Endothelial cell (in vitro differentiated cells): Measurements from ENCODE around the gene GALNT13. TPM values are rescaled to one million over a fixed set of nuclear protein-coding genes. Genes with fewer than 3 reads are reported as not detected.

ENCODE experiments used
- DNase-seq: peaks from one replicate; pipeline ENCODE4 v3.0.0; 2021; ENCODE audit warnings: low spot score
- H3K27ac Mint-ChIP-seq: one replicate; pipeline ENCODE4 v1.8.0; 2021; ENCODE audit warnings: mixed read lengths, inconsistent platforms; ENCODE audit not compliant: unreplicated experiment
- H3K27me3 Mint-ChIP-seq: one replicate; pipeline ENCODE4 v1.8.0; 2021; ENCODE audit warnings: mild to moderate bottlenecking, moderate library complexity, mixed read lengths, inconsistent platforms; ENCODE audit not compliant: unreplicated experiment
- H3K36me3 Mint-ChIP-seq: one replicate; pipeline ENCODE4 v1.8.0; 2021; ENCODE audit warnings: mild to moderate bottlenecking, low read depth, mixed read lengths, inconsistent platforms; ENCODE audit not compliant: unreplicated experiment
- H3K4me1 Mint-ChIP-seq: one replicate; pipeline ENCODE4 v1.8.0; 2021; ENCODE audit warnings: mild to moderate bottlenecking, mixed read lengths, inconsistent platforms; ENCODE audit not compliant: unreplicated experiment
- H3K4me3 Mint-ChIP-seq: one replicate; pipeline ENCODE4 v1.8.0; 2021; ENCODE audit warnings: mild to moderate bottlenecking, mixed read lengths, inconsistent platforms; ENCODE audit not compliant: unreplicated experiment
- H3K9me3 Mint-ChIP-seq: one replicate; pipeline ENCODE4 v1.8.0; 2021; ENCODE audit warnings: mixed read lengths, inconsistent platforms; ENCODE audit not compliant: unreplicated experiment
- total RNA-seq: library from RNA; stranded (reverse); fragmentation: NEBNext Ultra II Directional; extraction: Animal tissue kit (Norgen Biotek cat#: 25700); gene quantifications from one replicate; pipeline ENCODE4 v1.2.1, GENCODE V29; 2021; ENCODE audit not compliant: unreplicated experiment
- TF ChIP-seq, protein P1 (sequence below): fragments of 200-600 bp; sonication (generic); IDR thresholded peaks from one replicate; pipeline ENCODE4 v1.5.0; 2021; ENCODE audit warnings: antibody characterized with exemption; ENCODE audit not compliant: unreplicated experiment

GALNT13 gene
- total RNA-seq, 1 donor from 2014 or later: 26.3 TPM

DNA sequence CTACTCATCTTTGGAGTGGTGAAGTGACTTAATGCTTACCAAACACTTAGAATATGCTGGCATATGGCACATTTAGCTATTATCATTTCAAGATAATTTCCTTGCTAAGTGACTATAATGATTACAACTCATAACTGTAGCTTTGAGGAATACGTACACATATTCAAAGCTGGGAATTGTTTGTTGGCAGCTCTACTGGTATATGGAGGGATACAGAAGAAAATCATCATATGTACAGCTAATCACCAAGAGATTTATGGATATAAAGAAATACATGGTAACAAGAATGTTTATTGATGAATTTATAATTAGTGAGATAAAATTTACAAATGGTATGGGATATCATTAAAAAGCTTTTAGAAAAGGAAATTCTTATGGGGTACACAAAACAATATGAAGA lies 207.2 kb downstream of the GALNT13 start:
- Mint-ChIP-seq H3K27ac (no peak overlapping the region), H3K36me3 (no peaks in the 10 kb centered on the region), H3K4me1 (no peaks in the 10 kb centered on the region), H3K27me3 (no peaks in the 10 kb centered on the region), H3K9me3 (no peaks in the 10 kb centered on the region), H3K4me3 (no peak overlapping the region)
- TF ChIP-seq, protein P1, sequence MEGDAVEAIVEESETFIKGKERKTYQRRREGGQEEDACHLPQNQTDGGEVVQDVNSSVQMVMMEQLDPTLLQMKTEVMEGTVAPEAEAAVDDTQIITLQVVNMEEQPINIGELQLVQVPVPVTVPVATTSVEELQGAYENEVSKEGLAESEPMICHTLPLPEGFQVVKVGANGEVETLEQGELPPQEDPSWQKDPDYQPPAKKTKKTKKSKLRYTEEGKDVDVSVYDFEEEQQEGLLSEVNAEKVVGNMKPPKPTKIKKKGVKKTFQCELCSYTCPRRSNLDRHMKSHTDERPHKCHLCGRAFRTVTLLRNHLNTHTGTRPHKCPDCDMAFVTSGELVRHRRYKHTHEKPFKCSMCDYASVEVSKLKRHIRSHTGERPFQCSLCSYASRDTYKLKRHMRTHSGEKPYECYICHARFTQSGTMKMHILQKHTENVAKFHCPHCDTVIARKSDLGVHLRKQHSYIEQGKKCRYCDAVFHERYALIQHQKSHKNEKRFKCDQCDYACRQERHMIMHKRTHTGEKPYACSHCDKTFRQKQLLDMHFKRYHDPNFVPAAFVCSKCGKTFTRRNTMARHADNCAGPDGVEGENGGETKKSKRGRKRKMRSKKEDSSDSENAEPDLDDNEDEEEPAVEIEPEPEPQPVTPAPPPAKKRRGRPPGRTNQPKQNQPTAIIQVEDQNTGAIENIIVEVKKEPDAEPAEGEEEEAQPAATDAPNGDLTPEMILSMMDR: no peak
- no peak for DNase-seq

DNA sequence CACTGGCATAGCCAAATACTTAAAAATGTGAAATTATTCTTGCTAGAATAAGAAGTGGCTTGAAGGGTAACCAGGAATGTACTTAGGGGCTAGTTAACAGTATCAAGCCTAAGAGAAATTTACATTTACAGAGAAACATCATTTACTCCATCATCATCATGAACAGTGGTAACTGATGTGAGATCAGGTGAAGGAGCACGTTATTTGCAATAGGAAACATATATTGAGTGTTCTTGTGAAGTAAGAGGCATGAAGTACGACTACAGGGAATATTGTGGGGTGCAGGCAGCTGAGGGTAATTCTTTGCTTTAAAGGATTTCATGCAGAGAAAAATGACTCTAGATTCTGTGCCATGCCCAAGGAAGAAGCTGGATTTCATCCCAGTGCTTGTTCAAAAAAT lies 220.8 kb downstream of the GALNT13 start:
- peaks cover 4% of the 10 kb centered on the region for H3K4me1 Mint-ChIP-seq
- H3K9me3 Mint-ChIP-seq: no peaks in the 10 kb centered on the region
- no peak overlapping the region for H3K27ac Mint-ChIP-seq
- TF ChIP-seq, protein P1: no peak
- DNase-seq: no peak
- no peak overlapping the region for H3K4me3 Mint-ChIP-seq
- no peaks in the 10 kb centered on the region for H3K36me3 Mint-ChIP-seq
- no peaks in the 10 kb centered on the region for H3K27me3 Mint-ChIP-seq

DNA sequence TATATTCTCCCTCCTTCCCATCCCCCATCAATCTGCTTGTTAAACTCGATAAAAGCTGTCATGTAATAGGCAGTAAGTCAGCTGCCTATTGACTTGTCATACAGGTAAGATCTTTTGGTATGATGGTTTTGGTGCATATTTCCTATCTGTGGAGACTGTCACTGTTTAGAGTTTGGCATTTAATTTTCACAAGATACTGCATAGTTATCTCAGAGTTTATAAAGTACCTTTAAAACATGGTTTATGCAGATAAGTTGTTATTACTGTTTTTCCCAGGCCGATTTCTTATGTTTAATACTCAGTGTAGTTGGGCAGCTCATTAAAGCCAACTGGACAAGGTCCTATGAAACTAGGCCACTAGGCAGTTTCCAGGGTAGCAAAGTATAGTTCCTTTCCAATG lies 222.1 kb downstream of the GALNT13 start:
- Mint-ChIP-seq H3K4me1 (peaks cover 4% of the 10 kb centered on the region), H3K4me3 (no peak overlapping the region), H3K9me3 (no peaks in the 10 kb centered on the region), H3K27me3 (no peaks in the 10 kb centered on the region), H3K27ac (no peak overlapping the region), H3K36me3 (no peaks in the 10 kb centered on the region)
- no peak for DNase-seq
- TF ChIP-seq, protein P1: no peak

DNA sequence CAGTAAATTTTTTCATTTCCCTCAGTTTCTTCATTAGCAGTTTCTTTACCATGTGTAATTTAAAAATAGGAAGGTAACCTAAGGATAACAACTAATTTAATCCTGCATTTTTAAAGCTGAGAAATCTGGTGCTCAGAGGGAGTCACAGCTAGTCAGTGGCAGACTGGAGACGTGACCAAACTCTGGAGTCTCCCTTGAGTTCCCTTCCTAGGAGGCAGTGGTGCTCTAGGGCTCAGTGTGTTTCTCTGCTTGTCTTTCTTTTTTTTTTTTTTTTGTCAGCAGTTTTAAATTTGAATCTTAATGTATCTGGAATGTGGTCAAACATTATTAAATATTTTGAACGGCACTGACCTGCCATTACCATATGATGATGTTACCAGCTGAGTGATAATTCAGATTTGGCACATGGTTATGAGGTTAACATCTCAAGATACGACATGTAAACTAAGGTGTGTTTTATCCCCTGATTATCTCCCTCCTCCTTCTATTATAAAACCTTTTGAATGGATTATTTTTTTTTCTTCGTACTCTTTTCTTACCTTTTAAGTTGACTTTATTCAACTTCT lies 226.2 kb downstream of the GALNT13 start:
- no peak overlapping the region for H3K4me3 Mint-ChIP-seq
- H3K4me1 Mint-ChIP-seq: peaks cover 4% of the 10 kb centered on the region
- H3K36me3 Mint-ChIP-seq: no peaks in the 10 kb centered on the region
- TF ChIP-seq, protein P1: no peak
- H3K27me3 Mint-ChIP-seq: no peaks in the 10 kb centered on the region
- no peak overlapping the region for H3K27ac Mint-ChIP-seq
- no peaks in the 10 kb centered on the region for H3K9me3 Mint-ChIP-seq
- DNase-seq: no peak

DNA sequence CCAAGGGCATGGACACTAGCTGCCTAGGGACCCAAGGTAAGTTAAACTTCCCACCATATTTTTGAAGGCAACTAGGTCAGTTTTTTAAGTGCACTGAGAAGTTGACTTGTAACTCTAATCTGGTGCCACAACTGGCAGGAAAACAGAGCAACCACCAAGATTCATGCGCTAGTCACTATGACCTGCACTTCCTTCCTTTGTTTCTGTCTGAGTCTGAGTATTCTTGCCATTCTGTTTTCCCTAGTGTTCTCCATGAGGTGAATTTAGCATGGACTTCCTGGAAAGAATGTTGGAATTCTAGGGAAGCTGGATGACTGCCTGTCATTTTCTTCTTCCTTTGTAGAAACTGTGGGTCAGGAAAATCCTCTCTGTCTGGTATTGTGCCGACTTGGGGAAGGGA lies 249.0 kb downstream of the GALNT13 start:
- Mint-ChIP-seq H3K27me3 (peaks cover 4% of the 10 kb centered on the region), H3K27ac (peak overlapping the region; percentile 97), H3K36me3 (peaks cover 32% of the 10 kb centered on the region), H3K9me3 (peaks cover 12% of the 10 kb centered on the region), H3K4me1 (peaks cover 12% of the 10 kb centered on the region), H3K4me3 (no peak overlapping the region)
- TF ChIP-seq, protein P1: no peak
- peak; percentile 6 for DNase-seq
